IPS-18c (cell line): ENCODE results near the gene FILIP1.

Experiments
- H3K4me3 ChIP-seq: 2 replicates; pipeline ENCODE4 v1.7.0; 2013; ENCODE audit warnings: low read depth, mild to moderate bottlenecking, low read length, moderate library complexity; ENCODE audit not compliant: insufficient read depth
- H3K9me3 ChIP-seq: one replicate; pipeline ENCODE4 v1.6.1; 2013; ENCODE audit warnings: mild to moderate bottlenecking, low read length, moderate library complexity; ENCODE audit not compliant: control insufficient read depth, insufficient read depth

FILIP1 gene, protein sequence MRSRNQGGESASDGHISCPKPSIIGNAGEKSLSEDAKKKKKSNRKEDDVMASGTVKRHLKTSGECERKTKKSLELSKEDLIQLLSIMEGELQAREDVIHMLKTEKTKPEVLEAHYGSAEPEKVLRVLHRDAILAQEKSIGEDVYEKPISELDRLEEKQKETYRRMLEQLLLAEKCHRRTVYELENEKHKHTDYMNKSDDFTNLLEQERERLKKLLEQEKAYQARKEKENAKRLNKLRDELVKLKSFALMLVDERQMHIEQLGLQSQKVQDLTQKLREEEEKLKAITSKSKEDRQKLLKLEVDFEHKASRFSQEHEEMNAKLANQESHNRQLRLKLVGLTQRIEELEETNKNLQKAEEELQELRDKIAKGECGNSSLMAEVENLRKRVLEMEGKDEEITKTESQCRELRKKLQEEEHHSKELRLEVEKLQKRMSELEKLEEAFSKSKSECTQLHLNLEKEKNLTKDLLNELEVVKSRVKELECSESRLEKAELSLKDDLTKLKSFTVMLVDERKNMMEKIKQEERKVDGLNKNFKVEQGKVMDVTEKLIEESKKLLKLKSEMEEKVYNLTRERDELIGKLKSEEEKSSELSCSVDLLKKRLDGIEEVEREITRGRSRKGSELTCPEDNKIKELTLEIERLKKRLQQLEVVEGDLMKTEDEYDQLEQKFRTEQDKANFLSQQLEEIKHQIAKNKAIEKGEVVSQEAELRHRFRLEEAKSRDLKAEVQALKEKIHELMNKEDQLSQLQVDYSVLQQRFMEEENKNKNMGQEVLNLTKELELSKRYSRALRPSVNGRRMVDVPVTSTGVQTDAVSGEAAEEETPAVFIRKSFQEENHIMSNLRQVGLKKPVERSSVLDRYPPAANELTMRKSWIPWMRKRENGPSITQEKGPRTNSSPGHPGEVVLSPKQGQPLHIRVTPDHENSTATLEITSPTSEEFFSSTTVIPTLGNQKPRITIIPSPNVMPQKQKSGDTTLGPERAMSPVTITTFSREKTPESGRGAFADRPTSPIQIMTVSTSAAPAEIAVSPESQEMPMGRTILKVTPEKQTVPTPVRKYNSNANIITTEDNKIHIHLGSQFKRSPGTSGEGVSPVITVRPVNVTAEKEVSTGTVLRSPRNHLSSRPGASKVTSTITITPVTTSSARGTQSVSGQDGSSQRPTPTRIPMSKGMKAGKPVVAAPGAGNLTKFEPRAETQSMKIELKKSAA (N-terminal part only)

GRCh38 chr6:75493400-75494064 is at the start of gene FILIP1:
TSS of gene FILIP1 (minus strand) at chr6:75493800. CDS start at chr6:75414972, 78,828 bp downstream.
- no peak within 1 kb of the TSS for H3K4me3 ChIP-seq
- H3K9me3 ChIP-seq: no peaks in the 10 kb centered on the region

DNA sequence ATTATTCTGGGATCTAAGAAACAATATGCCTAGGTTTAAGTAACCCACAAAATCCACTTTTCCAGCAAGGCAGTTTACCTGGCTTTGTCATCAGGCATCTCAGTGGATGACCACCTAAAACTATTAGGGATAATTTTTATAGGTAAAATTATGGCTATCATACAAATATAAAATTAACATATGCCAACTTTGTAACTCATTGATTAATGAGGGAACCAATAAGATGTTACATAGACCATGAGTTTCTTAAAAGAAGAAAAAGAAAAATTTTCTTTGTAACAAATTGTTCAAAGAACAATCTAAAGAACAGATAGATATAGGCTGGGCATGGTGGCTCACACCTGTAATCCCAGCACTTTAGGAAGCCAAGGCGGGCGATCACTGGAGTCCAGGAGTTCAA is 49.7 kb upstream of the FILIP1 start:
- Histone ChIP-seq H3K9me3 (peaks cover 2% of the 10 kb centered on the region), H3K4me3 (no peak overlapping the region)

DNA sequence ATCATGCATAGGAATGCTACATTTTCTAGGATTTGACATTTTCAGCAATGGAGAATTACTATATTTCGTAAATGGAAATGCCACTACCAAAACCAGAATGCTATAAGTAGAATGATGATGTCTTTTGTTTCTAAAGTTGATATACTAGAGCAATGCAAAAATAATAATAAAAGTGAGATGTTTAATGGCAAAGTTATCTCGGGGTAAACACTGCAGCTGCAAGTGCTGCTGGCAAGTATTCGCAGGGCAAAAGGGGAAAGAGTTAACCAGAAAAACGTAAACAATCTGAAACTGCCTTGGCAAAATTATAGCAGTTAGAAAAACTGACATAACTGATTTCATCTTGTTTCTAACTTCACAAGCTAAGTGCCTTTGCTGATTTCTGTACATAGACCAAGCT is 45.5 kb upstream of the FILIP1 start:
- Histone ChIP-seq H3K9me3 (peaks cover 2% of the 10 kb centered on the region), H3K4me3 (no peak overlapping the region)

DNA sequence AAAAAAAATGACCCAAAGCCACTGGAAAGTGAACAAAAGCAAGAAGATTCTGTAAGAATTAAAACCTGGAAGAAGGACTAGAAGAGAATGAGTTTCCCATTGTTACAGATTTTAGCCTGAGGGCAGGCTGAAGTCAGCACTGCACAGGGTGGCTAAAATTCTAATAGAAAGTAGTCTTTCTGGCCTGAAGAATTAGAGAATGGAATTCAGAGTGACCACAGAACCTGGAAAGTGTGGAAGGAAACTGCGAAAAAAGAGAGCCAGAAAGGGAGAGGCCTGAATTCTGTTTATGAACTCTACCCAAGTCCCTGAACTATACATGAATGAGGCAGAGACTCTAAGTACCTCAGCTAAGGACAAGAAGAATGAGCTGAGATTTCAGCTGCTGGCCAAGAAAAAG is 38.9 kb upstream of the FILIP1 start:
- H3K4me3 ChIP-seq: no peak overlapping the region
- H3K9me3 ChIP-seq: no peaks in the 10 kb centered on the region

DNA sequence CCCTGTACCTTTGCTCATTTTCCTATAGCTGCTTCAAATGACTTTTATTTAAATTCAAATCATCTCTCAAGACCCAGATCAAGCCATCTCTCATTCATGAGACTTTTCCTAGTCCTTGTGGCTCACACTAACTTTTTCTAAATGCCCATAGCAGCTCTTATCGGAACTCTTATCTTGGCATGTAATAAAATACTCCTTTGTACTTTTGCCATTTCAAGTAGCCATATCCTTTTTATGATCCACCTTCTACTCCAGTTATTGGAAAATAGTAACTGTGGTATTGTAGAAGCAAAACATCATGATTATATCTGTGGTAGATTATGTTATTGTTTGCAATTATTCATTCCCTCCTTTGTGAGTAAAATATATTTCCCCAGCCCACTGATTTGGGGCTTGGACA is 37.6 kb upstream of the FILIP1 start:
- no peak overlapping the region for H3K4me3 ChIP-seq
- no peaks in the 10 kb centered on the region for H3K9me3 ChIP-seq

DNA sequence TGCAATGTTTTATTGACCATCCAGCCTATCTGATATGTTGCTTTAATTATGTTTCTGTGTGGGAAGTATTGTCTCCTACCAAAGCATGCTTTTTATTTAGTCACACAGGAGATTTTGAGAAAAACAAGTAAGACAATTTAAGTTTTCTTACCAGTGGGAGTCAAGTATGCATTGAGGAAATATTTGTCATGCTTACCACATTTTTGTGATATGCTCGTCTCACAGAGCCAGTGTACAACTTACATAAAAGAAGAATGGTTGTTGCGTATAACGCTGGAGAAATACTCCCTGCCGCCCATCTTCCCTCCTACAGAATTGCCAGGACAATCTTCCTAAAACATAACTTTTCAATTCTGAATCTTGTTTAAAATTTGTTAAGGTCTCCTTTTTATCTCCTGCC is 37.1 kb upstream of the FILIP1 start:
- Histone ChIP-seq H3K4me3 (no peak overlapping the region), H3K9me3 (no peaks in the 10 kb centered on the region)

GRCh38 chr6:75528423-75528822 is 34.8 kb upstream of the FILIP1 start:
- Histone ChIP-seq H3K4me3 (no peak overlapping the region), H3K9me3 (no peaks in the 10 kb centered on the region)

GRCh38 chr6:75526502-75527127 is 33.0 kb upstream of the FILIP1 start:
- H3K9me3 ChIP-seq: no peaks in the 10 kb centered on the region

GRCh38 chr6:75525682-75526081 is 32.1 kb upstream of the FILIP1 start:
- no peak overlapping the region for H3K4me3 ChIP-seq

More at GRCh38 chr6:75526502-75527127, 33.0 kb upstream of the FILIP1 start:
- H3K4me3 ChIP-seq: no peak overlapping the region

DNA sequence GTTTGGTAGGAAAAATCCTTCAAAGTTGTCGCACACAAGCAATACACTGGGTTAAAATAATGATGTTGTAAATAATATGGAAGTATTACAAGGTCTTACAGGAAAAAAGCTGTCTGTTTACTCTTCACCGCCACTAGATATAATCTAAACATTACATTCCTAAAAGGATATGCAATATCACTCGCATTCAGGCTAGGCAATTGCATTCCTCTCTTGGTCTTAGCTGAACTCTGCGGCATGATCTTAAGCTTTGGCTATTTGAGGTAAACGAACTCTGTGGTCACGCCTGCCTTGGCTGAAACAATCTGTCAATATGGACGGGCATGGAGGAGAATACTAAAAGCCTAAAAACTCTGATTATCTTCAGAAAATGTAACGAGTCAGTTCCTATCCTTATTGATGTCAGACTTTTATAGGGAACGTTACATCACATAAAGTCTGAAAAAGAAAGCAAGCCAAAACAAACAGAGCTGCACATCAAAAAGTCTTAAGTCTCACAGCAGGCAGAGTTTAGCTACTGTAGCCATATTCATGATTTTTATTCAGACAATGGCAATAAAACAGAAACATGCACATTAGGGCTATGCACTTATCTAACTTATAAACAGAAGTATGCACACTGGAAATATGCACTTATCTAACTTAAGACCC is 30.8 kb upstream of the FILIP1 start:
- Histone ChIP-seq H3K4me3 (no peak overlapping the region), H3K9me3 (no peaks in the 10 kb centered on the region)

More at GRCh38 chr6:75525682-75526081, 32.1 kb upstream of the FILIP1 start:
- H3K9me3 ChIP-seq: no peaks in the 10 kb centered on the region

- no peaks in the 10 kb centered on the region for H3K9me3 ChIP-seq
- H3K4me3 ChIP-seq: no peak overlapping the region
These were observed 23.2 kb upstream of the FILIP1 start for GRCh38 chr6:75516757-75517156.

- Histone ChIP-seq H3K4me3 (no peak overlapping the region), H3K9me3 (no peaks in the 10 kb centered on the region)
These were observed 19.0 kb upstream of the FILIP1 start for GRCh38 chr6:75512591-75512990.

DNA sequence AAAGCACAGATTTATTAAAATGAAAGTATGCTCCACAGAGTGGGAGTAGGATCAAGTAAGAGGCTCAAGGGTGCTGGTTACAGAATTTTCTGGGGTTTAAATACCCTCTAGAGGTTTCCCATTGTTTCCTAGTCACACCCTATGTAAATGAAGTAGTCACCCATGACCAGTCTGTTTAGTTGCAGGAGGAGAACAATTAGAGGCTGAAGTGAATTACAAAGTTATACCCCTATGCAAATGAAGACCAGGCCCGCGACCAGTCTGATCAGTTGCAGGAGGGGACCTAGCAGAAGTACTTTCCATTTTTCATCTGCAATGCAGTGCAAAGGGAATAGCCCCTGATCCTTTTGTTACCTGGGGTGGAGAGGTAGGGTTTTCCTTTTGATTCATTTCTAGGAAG is 11.8 kb upstream of the FILIP1 start:
- no peak overlapping the region for H3K4me3 ChIP-seq
- no peaks in the 10 kb centered on the region for H3K9me3 ChIP-seq

GRCh38 chr6:75504465-75505222 is 11.0 kb upstream of the FILIP1 start:
- H3K4me3 ChIP-seq: no peak overlapping the region

GRCh38 chr6:75503291-75503690 is 9.7 kb upstream of the FILIP1 start:
- Histone ChIP-seq H3K4me3 (no peak overlapping the region), H3K9me3 (no peaks in the 10 kb centered on the region)

More at GRCh38 chr6:75504465-75505222, 11.0 kb upstream of the FILIP1 start:
- H3K9me3 ChIP-seq: no peaks in the 10 kb centered on the region
